HG03108 (cell line): Measurements from ENCODE around the gene CR1L.
"Not testable (repeated sequence)": the region's sequence is repeated elsewhere in the genome, so short reads cannot be mapped to it uniquely, and the experiment has no call there.

Experiments
- ATAC-seq: cut with Tn5 transposase; IDR thresholded peaks from one replicate; pipeline ENCODE4 v1.9.1; 2021; ENCODE audit warnings: moderate library complexity; ENCODE audit not compliant: unreplicated experiment

The CR1L gene

GRCh38 chr1:207680590-207681388 is 35.9 kb downstream of the CR1L start:
- not testable (repeated sequence) for ATAC-seq

- not testable (repeated sequence) for ATAC-seq
These were observed 38.0 kb downstream of the CR1L start for GRCh38 chr1:207682872-207683434.

GRCh38 chr1:207690551-207690950 is 45.6 kb downstream of the CR1L start:
- ATAC-seq, result not testable (repeated sequence)

- ATAC-seq, result no peak
These were observed 46.1 kb downstream of the CR1L start for GRCh38 chr1:207691010-207691409.

GRCh38 chr1:207691841-207692240 is 46.9 kb downstream of the CR1L start:
- ATAC-seq, result no peak

GRCh38 chr1:207692291-207692690 is 47.4 kb downstream of the CR1L start:
- not testable (repeated sequence) for ATAC-seq

- no peak for ATAC-seq
These were observed 51.0 kb downstream of the CR1L start for GRCh38 chr1:207695891-207696290.

- ATAC-seq, result no peak
These were observed 54.0 kb downstream of the CR1L start for GRCh38 chr1:207698822-207699483.

- no peak for ATAC-seq
These were observed 57.4 kb downstream of the CR1L start for GRCh38 chr1:207702317-207702716.

- no peak for ATAC-seq
These were observed 58.8 kb downstream of the CR1L start for GRCh38 chr1:207703712-207704111.

- ATAC-seq, result not testable (repeated sequence)
These were observed 63.1 kb downstream of the CR1L start for GRCh38 chr1:207708004-207708403.

GRCh38 chr1:207711285-207711684 is 66.4 kb downstream of the CR1L start:
- ATAC-seq, result no peak

GRCh38 chr1:207712701-207713100 is 67.8 kb downstream of the CR1L start:
- not testable (repeated sequence) for ATAC-seq

GRCh38 chr1:207713529-207713928 is 68.6 kb downstream of the CR1L start:
- ATAC-seq, result no peak

GRCh38 chr1:207719234-207719633 is 74.3 kb downstream of the CR1L start:
- no peak for ATAC-seq

GRCh38 chr1:207728200-207728858 is 83.4 kb downstream of the CR1L start:
- not testable (repeated sequence) for ATAC-seq

GRCh38 chr1:207737503-207738157 is 92.7 kb downstream of the CR1L start:
- ATAC-seq, result not testable (repeated sequence)

GRCh38 chr1:207738158-207738659 is 93.3 kb downstream of the CR1L start:
- not testable (repeated sequence) for ATAC-seq

GRCh38 chr1:207740207-207740606 is 95.3 kb downstream of the CR1L start:
- no peak for ATAC-seq

GRCh38 chr1:207742850-207743555 is 98.1 kb downstream of the CR1L start:
- ATAC-seq, result no peak
